PC-3 (cell line): ENCODE measurements around the gene IGSF8. TPM values are rescaled to one million over a fixed set of nuclear protein-coding genes. Genes with fewer than 3 reads are reported as not detected.

Experiments used
- ATAC-seq: fragments of 200-7000 bp; cut with Tn5 transposase; 2 replicates; pipeline ENCODE4 v1.9.1; 2020; ENCODE audit warnings: mild to moderate bottlenecking, moderate library complexity
- BruUV-seq: library from RNA; stranded (reverse); fragments of 400-500 nt; replicated peaks from 2 replicates; lab custom pipeline; 2021; lab: Mats Ljungman, UMichigan
- CTCF ChIA-PET: fragments of 300-600 bp; sonication (Branson Sonifier 250); formaldehyde crosslinking; loops from one replicate; lab custom pipeline; 2022; ENCODE audit warnings: antibody characterized with exemption; lab: Charles Lee
- POLR2A ChIA-PET: fragments of 300-600 bp; sonication (Branson Sonifier 250); formaldehyde crosslinking; loops from one replicate; lab custom pipeline; 2022; ENCODE audit warnings: antibody characterized with exemption; ENCODE audit not compliant: unreplicated experiment; lab: Charles Lee
- DNase-seq: peaks from one replicate; pipeline ENCODE4 v3.0.0-alpha.2; 2015
- H2AFZ ChIP-seq: fragments of 300-600 bp; sonication (generic); 2 replicates; pipeline ENCODE4 v1.6.0; 2016; ENCODE audit warnings: antibody characterized with exemption, low read length
- H3F3A ChIP-seq: fragments of 300-600 bp; sonication (generic); one replicate; pipeline ENCODE4 v1.6.0; 2017; ENCODE audit warnings: antibody characterized with exemption, low read length, control low read depth, mild to moderate bottlenecking; ENCODE audit not compliant: unreplicated experiment
- H3K27ac ChIP-seq: fragments of 300-600 bp; sonication (generic); 2 replicates; pipeline ENCODE4 v1.5.1; 2016; ENCODE audit warnings: mild to moderate bottlenecking, low read length
- H3K27me3 ChIP-seq: fragments of 300-600 bp; sonication (generic); 2 replicates; pipeline ENCODE4 v1.6.1; 2016; ENCODE audit warnings: low read length, mixed read lengths
- H3K36me3 ChIP-seq: fragments of 300-600 bp; sonication (generic); 2 replicates; pipeline ENCODE4 v1.6.1; 2016; ENCODE audit warnings: low read depth, mixed run types, low read length, mixed read lengths
- H3K4me1 ChIP-seq: fragments of 300-600 bp; sonication (generic); 2 replicates; pipeline ENCODE4 v1.5.1; 2016; ENCODE audit warnings: low read length; ENCODE audit not compliant: insufficient read depth
- H3K4me2 ChIP-seq: fragments of 300-600 bp; sonication (generic); 2 replicates; pipeline ENCODE4 v1.6.0; 2016; ENCODE audit warnings: low read length
- H3K4me3 ChIP-seq: fragments of 300-600 bp; sonication (generic); 2 replicates; pipeline ENCODE4 v1.5.1; 2016; ENCODE audit warnings: mild to moderate bottlenecking, low read length, mixed read lengths
- H3K79me2 ChIP-seq: fragments of 300-600 bp; sonication (generic); 2 replicates; pipeline ENCODE4 v1.6.1; 2017; ENCODE audit warnings: low read length, mixed read lengths
- H3K9ac ChIP-seq: fragments of 300-600 bp; sonication (generic); 2 replicates; pipeline ENCODE4 v1.6.0; 2016; ENCODE audit warnings: mild to moderate bottlenecking, low read length
- H3K9me2 ChIP-seq: fragments of 300-600 bp; sonication (generic); replicated peaks from 2 replicates; pipeline ENCODE4 v1.6.1; 2016; ENCODE audit warnings: mixed run types, low read length, mixed read lengths
- H3K9me3 ChIP-seq: fragments of 300-600 bp; sonication (generic); 2 replicates; pipeline ENCODE4 v1.6.1; 2016; ENCODE audit warnings: low read length, mixed read lengths
- H4K20me1 ChIP-seq: fragments of 300-600 bp; sonication (generic); 2 replicates; pipeline ENCODE4 v1.6.1; 2016; ENCODE audit warnings: low read length, mixed read lengths
- EZH2 ChIP-seq: fragments of 300-600 bp; sonication (generic); IDR thresholded peaks from one replicate; pipeline ENCODE4 v1.6.1; 2017; ENCODE audit warnings: antibody characterized with exemption, mild to moderate bottlenecking, low read length; ENCODE audit not compliant: unreplicated experiment
- EZH2phosphoT487 ChIP-seq: fragments of 300-600 bp; sonication (generic); IDR thresholded peaks from 2 replicates; pipeline ENCODE4 v1.6.1; 2018; ENCODE audit warnings: mild to moderate bottlenecking, antibody characterized with exemption, low read length, borderline replicate concordance
- intact Hi-C: fragments of 100-400 bp; cut with micrococcal nuclease; formaldehyde crosslinking; loops from 2 replicates; pipeline ENCODE4 v1.9.0; 2023
- total RNA-seq: library from RNA; depleted of rRNA; stranded (reverse); fragments of >200 nt; gene quantifications from 2 replicates; pipeline ENCODE4 v1.2.3, GENCODE V29; 2014
- TF ChIP-seq, protein P1 (sequence below): fragments of 300-600 bp; sonication (generic); conservative IDR thresholded peaks from 2 replicates; pipeline ENCODE4 v1.5.1; 2017; ENCODE audit warnings: antibody characterized with exemption, low read depth, mild to moderate bottlenecking, low read length

Gene IGSF8
- total RNA-seq, 1 experiment from 2014 or later = 37.1 TPM

DNA sequence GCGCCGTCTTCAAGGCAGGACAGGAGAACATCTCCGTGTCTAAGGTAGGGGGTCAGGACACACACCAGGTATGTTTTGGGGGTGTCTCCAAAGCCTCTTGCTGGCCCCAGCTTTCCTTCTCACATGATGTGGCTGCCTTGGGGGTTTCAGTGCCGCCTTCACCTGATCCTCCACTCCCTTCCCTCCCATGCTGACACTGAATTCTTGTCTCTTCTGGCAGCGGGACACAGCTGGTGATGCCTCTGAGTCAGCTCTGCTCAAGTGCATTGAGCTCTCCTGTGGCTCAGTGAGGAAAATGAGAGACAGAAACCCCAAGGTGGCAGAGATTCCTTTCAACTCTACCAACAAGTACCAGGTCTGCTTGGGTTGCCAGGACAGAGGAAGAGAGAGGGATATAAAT, 30.6 kb upstream of the IGSF8 start:
- no peak overlapping the region for H3K4me3 ChIP-seq
- no peak overlapping the region for H2AFZ ChIP-seq
- no peak overlapping the region for H3K27ac ChIP-seq
- TF ChIP-seq EZH2phosphoT487 = no peak
- TF ChIP-seq EZH2 = no peak
- TF ChIP-seq, protein P1, sequence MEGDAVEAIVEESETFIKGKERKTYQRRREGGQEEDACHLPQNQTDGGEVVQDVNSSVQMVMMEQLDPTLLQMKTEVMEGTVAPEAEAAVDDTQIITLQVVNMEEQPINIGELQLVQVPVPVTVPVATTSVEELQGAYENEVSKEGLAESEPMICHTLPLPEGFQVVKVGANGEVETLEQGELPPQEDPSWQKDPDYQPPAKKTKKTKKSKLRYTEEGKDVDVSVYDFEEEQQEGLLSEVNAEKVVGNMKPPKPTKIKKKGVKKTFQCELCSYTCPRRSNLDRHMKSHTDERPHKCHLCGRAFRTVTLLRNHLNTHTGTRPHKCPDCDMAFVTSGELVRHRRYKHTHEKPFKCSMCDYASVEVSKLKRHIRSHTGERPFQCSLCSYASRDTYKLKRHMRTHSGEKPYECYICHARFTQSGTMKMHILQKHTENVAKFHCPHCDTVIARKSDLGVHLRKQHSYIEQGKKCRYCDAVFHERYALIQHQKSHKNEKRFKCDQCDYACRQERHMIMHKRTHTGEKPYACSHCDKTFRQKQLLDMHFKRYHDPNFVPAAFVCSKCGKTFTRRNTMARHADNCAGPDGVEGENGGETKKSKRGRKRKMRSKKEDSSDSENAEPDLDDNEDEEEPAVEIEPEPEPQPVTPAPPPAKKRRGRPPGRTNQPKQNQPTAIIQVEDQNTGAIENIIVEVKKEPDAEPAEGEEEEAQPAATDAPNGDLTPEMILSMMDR = no peak
- peak; percentile 19 for DNase-seq
- no peak overlapping the region for H3K4me2 ChIP-seq
- no peaks in the 10 kb centered on the region for H3K36me3 ChIP-seq
- ATAC-seq = no peak
- no peak overlapping the region for H3K9ac ChIP-seq
- POLR2A ChIA-PET = interaction anchor here (0.6 kb wide), 1 partner anchor 132 kb away, joined by 3 read pairs; no protein-coding TSS in a partner anchor
- no peaks in the 10 kb centered on the region for H3K79me2 ChIP-seq
- no peaks in the 10 kb centered on the region for H3K9me2 ChIP-seq
- H3K4me1 ChIP-seq = peaks cover 39% of the 10 kb centered on the region
- CTCF ChIA-PET = no interaction called here
- H3F3A ChIP-seq = peaks cover 7% of the 10 kb centered on the region
- no peaks in the 10 kb centered on the region for H3K9me3 ChIP-seq
- H4K20me1 ChIP-seq = no peaks in the 10 kb centered on the region
- H3K27me3 ChIP-seq = no peaks in the 10 kb centered on the region
- BruUV-seq = no TSS peak
- intact Hi-C loops = no loop called here

DNA sequence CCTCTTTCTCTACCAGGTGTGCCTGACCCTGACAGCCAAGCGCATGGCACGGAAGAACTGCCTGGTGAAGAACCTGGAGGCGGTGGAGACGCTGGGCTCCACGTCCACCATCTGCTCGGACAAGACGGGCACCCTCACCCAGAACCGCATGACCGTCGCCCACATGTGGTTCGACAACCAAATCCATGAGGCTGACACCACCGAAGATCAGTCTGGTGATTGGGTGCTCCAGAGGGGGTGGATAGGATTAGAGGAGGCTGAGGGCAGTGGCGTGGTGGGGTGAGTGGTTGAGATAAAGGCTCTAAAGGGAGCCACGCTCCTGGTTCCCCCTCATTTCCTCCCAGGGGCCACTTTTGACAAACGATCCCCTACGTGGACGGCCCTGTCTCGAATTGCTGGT, 30.2 kb upstream of the IGSF8 start:
- Histone ChIP-seq H3K9me3 (no peaks in the 10 kb centered on the region), H3K9me2 (no peaks in the 10 kb centered on the region), H3K4me2 (no peak overlapping the region), H3K27ac (no peak overlapping the region), H2AFZ (no peak overlapping the region), H3K79me2 (no peaks in the 10 kb centered on the region), H3K4me3 (no peak overlapping the region), H4K20me1 (no peaks in the 10 kb centered on the region), H3F3A (peaks cover 7% of the 10 kb centered on the region), H3K27me3 (no peaks in the 10 kb centered on the region), H3K36me3 (no peaks in the 10 kb centered on the region), H3K9ac (no peak overlapping the region), H3K4me1 (peaks cover 40% of the 10 kb centered on the region)
- ChIA-PET POLR2A (interaction anchor here (0.6 kb wide), 1 partner anchor 133 kb away, joined by 3 read pairs; no protein-coding TSS in a partner anchor), CTCF (no interaction called here)
- intact Hi-C loops = no loop called here
- no TSS peak for BruUV-seq
- TF ChIP-seq, protein P1 = no peak
- TF ChIP-seq EZH2 (no peak), EZH2phosphoT487 (no peak)
- DNase-seq (no peak), ATAC-seq (no peak)

DNA sequence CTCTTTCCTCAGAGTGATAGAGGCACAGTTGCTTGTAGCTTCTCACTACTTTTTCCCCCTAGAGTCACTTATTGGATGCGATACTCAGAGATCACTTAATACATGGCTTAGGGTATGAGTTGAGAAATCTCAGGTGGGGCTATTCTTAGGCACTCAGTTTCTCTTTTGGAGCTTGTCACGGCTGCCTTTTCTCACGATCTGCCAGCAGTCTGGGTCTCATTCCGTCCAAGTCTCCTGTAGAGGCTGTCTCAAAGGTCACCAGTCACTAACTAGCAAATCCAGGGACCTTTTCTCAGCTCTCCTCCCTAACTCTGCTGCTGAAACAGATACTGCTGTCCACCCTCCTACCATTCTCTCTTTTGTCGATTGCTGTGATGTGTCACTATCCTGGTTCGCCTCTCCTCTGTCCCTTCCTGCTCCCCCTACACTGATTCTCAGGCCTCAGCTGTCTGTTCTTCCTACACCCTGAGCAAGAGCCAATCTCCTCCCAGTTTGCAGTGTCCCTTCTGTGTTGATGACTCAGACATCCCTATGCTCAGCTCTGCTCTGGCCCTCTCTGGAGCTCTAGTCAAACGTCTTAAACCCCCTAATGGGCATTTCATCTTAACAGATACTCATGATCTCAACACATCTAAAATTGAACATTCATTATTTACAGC, 29.6 kb upstream of the IGSF8 start:
- H3K9me2 ChIP-seq = no peaks in the 10 kb centered on the region
- H3K79me2 ChIP-seq = no peaks in the 10 kb centered on the region
- CTCF ChIA-PET = no interaction called here
- no TSS peak for BruUV-seq
- H4K20me1 ChIP-seq = no peaks in the 10 kb centered on the region
- no peak overlapping the region for H3K4me2 ChIP-seq
- no peaks in the 10 kb centered on the region for H3K9me3 ChIP-seq
- peaks cover 40% of the 10 kb centered on the region for H3K4me1 ChIP-seq
- POLR2A ChIA-PET = no interaction called here
- H3K9ac ChIP-seq = no peak overlapping the region
- H3K27me3 ChIP-seq = no peaks in the 10 kb centered on the region
- ATAC-seq (peak; percentile 21; the same call in 1 of the 2 replicates), DNase-seq (peak; percentile 54)
- TF ChIP-seq EZH2phosphoT487 (no peak), EZH2 (no peak)
- TF ChIP-seq, protein P1 = no peak
- H3K4me3 ChIP-seq = no peak overlapping the region
- no peak overlapping the region for H2AFZ ChIP-seq
- intact Hi-C loops = no loop called here
- H3K27ac ChIP-seq = no peak overlapping the region
- H3F3A ChIP-seq = peaks cover 7% of the 10 kb centered on the region
- no peaks in the 10 kb centered on the region for H3K36me3 ChIP-seq
